Activated gamma-delta T cell (primary cell): ENCODE measurements around the gene LAPTM4A.
A peak's percentile ranks its signal among the peaks of the same experiment; 100 is the strongest.

Source experiments
- DNase-seq: peaks from one replicate; lab custom pipeline; 2025; lab: John Stamatoyannopoulos, UW

Gene LAPTM4A

DNA sequence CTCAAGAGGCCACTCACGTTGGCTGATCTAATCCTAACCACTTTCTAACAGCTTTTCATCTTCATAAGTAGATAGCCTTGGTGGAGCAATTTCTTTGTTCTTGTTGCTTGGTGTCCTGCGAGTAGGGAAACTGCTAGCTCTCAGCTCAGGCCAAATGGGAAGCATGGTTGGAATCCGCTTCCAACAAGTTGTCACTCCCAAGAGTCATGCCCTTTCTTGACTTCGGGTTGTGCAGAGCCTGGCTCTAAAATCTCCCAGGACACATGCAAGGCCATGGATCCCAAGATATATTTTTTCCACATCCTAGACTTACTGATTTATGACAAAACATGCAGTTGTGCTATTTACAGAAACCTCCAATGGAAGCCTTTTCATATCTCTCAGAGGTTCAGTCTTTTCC, 31.7 kb downstream of the LAPTM4A start:
- DNase-seq: no peak

- no peak for DNase-seq
Measured at GRCh38 chr2:20018601-20019152, 32.8 kb downstream of the LAPTM4A start.

- no peak for DNase-seq
Measured at GRCh38 chr2:20016346-20016745, 35.1 kb downstream of the LAPTM4A start.

- DNase-seq: no peak
Measured at GRCh38 chr2:20015482-20016083, 35.8 kb downstream of the LAPTM4A start.

GRCh38 chr2:20013126-20013849, 38.1 kb downstream of the LAPTM4A start:
- no peak for DNase-seq

DNA sequence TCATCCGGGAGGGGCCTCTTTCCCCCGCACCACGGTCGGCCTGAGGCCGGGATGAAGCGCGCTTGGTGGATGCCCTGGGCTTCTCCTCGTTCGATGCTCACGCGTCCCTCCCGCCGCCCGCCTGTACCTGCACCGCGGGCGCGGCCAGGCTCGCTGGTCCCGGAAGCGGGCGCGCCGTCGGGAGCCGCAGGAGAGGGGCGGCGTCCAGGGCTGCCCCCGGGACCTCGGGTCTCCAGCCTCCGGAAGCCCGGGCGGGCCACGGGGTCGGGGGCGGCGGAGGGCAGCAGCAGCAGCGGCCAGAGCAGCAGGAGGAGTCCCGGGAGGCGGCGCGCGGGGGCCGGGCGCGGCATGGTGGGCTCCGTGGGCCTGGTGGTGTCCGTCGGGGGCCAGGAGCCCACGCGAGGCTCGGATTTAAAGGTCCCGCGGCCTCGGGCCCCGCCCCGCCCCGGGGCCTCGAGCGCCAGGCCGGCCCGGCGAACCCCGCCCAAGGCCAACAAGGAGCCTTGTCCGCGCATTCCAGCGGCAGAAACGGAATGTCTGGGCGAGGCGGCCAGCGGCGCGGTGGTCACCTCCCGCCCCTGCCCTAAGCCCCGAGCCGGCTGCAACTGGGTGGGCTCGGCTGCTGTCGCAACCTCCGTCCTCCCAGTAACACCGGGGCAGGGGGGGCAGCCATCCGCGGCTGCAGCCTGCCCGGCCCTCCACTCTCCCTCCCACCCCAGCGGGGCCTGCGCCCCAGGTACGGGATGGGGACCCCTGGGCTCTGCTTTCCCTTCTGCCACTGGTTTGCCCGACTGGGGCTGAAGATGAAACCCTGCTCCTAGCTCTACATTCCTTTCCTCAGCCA, 38.9 kb downstream of the LAPTM4A start, which contains the start of gene MATN3:
TSS of gene MATN3 (minus strand) at position 387 of the 844 bp plus-strand sequence. CDS start at position 350, 37 bp downstream.
- DNase-seq: peak; percentile 9

DNA sequence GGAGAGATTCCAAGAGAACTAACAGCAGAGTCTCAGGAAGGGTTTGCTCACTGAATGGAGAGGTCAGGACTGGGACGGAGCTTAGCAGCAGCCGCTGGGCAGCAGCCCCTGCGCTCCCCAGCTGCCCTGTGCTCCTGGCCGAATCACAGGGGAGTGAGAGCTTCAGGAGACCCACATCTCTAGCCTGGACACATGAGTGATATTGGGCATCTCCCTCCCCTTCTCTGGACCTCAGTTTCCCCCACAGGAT, 39.5 kb downstream of the LAPTM4A start:
- DNase-seq: no peak

DNA sequence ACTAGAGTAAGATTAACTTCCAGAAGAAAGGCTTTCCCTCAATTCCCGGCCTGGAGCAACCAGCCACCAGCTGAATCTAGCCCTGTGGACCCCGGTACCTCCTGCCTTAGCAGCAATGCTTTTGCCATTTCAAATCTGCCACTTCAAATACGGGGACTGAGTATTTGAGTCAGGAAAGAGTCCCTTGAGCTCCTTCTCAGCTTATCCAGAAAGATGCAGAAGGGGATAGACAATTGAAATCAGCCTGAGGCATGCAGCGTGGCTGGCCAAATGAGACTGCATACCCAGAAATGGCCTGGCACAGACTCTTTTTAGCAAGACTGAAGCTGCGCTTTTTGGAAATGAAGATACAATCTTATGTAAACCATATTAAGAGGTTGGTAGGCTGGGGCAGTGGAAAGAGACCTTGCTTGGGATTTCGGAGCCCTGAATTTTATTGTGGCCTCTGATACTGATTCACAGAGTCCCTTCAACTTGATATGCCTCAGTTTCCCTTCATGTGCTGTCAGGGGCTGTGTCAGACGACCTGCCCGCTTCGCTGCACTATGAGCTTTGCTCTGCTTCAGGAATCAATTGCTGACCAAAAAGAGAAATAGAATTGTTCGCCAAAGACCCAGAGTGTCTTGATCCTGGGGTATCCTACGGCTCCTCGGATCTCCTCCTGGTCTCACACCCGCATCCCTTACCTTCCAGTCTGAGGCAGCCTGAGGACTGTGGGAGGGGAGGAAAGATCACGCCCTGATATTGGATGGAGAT, 40.0 kb downstream of the LAPTM4A start:
- DNase-seq: no peak

- no peak for DNase-seq
Measured at GRCh38 chr2:20008703-20009102, 42.7 kb downstream of the LAPTM4A start.

DNA sequence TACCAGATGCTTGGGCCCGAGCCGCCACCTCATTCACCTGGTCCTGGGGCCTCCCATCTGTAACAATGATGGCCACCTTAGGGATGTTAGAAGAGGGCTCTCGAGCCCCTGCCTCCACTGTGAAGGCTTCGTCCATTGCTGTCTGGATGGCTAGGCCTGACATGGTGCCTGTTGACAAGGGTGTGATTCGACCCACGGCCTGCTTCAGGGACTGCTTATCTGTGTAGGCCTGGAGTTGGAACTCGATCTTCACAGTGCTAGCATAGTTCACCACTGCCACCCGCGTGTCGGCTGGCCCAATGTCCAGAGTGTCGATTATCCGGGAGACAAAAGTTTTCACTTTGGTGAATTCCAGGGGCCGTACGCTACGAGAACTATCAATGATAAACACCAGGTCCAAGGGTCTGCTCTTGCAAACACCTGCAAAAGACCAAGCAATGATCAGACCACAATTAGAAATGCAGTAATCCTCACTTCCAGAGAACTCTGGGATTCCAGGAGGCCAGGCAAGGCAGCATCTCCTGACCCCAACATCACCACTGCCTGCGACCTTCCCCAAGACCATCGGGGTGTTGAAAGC, 45.4 kb downstream of the LAPTM4A start:
- DNase-seq: no peak

DNA sequence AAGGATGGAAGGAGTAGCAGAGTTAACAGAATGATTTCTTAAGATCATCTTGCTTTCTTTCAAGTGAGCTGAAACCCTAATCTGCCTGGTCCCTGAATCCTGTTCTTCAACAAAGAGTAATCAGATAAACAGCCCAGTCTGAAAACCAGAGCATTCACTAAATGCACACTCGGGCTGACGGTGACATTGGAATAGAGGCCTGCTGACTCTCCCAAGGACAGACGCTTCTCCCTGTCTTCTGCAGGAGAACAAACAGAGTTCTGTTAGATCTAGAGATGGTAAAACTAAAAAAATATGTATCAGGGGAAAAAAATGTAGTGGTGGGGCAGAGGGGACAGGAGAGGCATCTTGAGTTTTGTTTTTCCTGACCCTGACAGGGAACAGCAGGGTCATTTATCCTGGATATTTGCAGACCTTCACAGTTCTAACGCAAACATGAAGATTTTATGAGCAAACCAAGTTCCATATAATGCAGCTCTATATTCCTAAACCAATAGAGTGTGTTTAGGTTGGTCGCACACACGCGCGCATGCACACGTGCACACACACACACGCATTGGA, 46.3 kb downstream of the LAPTM4A start:
- DNase-seq: no peak

- DNase-seq: no peak
Measured at GRCh38 chr2:20001361-20001863, 50.0 kb downstream of the LAPTM4A start.

- DNase-seq: no peak
Measured at GRCh38 chr2:19993731-19994130, 57.7 kb downstream of the LAPTM4A start.

DNA sequence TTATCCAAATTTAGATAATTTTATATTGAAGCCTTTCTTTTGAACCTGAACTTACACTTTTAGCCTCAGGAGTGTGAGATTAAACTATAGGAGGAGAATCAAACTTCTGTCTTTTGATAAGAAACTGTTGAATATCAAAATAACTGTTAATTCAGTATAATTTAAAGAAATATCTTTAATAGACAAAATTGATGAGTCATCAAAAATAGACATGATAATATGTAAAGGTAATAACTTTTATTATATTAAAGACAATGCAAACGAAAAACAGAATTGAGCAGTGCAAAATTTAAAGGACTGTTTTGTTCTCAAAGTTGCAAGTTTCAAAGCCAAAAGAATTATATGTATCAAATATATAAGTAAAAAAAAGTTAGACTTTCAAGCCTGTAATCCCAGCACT, 59.5 kb downstream of the LAPTM4A start:
- DNase-seq: no peak

DNA sequence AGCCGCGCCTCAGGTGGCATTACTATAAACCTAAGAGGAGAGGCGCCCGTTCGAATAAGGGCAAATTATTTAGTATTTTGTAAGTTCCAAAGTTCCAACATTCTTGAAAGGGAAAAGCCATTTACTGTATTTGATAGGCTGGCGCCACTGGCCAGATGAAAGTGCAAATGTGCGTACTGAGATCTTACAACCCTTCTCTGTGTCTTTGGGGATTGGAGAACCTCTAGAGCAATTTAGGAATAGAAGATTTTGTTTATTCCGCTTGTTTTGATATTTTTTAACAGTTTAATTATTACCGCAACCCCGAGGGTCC, 61.1 kb downstream of the LAPTM4A start:
- DNase-seq: no peak

DNA sequence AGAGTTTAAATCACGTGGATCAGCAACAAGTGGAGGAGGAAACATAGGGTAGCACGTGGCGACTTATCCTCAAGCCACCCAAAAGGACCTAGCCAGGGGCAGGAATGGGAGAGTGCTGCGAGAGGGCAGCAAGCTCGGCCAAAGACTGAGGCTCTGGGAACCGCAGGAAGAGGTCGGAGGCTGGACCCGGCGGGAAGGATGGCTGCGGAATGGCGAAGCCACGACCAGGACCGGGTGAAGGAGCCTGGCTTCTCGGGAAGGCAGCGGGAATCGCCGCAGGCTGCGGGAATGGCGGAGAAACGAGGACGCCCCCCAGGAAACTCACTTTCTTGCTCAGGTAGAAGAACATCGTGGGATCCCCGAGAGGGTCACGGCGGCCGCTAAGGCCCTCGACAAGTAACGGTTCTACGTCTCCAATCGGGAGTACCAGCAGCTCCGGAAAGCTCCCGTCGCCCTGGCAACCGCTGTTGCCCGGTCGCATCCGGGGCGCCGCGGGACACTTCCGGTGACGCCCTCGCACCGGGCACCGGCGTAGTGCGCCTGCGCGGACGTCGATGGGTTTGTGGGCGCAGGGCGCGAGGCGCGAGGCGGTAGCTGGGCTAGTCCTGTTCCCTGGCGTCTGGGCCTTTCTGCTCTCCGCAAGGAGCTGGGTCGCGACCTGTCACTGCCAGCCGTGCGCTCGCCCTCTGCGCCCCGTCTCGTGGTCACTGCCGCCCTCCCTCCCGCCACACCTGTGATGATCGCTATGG, 61.6 kb downstream of the LAPTM4A start, which contains the start of gene WDR35:
TSS of gene WDR35 (minus strand) at position 439 of the 749 bp plus-strand sequence. CDS start at position 349, 90 bp downstream.
- DNase-seq: peak; percentile 85

DNA sequence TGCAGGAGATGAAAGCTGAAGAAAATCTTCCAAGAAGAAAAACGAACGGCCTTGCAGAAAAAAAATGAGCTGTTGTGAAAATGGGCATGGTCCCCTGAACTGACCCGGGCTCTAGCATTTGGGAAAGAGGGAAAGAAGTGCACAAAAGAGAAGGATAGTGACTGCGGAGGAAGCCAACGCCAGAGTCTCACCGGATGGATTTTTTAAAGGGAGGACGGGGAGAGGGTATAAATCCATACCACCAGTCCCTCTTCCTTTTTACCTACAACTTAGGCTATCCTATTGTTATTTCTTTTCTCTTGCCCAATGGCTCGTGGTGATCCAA, 62.1 kb downstream of the LAPTM4A start:
- no peak for DNase-seq

- no peak for DNase-seq
Measured at GRCh38 chr2:19988600-19988999, 62.8 kb downstream of the LAPTM4A start.

- DNase-seq: no peak
Measured at GRCh38 chr2:19987936-19988335, 63.5 kb downstream of the LAPTM4A start.
